NCI-H1105 (cell line): ENCODE data around the gene NBPF4.
A peak's percentile ranks its signal among the peaks of the same experiment; 100 is the strongest.
"Not testable (repeated sequence)": the region's sequence is repeated elsewhere in the genome, so short reads cannot be mapped to it uniquely, and the experiment has no call there.

ENCODE experiments used
- DNase-seq: peaks from one replicate; lab custom pipeline; 2025; lab: John Stamatoyannopoulos, UW

The NBPF4 gene

GRCh38 chr1:108243976-108244375 is at the start of gene NBPF4:
NBPF4 (minus strand) TSS chr1:108244076; CDS start chr1:108243761, 315 bp downstream.
- not testable (repeated sequence) for DNase-seq

GRCh38 chr1:108282528-108283257 is 38.8 kb upstream of the NBPF4 start:
- DNase-seq, result not testable (repeated sequence)

DNA sequence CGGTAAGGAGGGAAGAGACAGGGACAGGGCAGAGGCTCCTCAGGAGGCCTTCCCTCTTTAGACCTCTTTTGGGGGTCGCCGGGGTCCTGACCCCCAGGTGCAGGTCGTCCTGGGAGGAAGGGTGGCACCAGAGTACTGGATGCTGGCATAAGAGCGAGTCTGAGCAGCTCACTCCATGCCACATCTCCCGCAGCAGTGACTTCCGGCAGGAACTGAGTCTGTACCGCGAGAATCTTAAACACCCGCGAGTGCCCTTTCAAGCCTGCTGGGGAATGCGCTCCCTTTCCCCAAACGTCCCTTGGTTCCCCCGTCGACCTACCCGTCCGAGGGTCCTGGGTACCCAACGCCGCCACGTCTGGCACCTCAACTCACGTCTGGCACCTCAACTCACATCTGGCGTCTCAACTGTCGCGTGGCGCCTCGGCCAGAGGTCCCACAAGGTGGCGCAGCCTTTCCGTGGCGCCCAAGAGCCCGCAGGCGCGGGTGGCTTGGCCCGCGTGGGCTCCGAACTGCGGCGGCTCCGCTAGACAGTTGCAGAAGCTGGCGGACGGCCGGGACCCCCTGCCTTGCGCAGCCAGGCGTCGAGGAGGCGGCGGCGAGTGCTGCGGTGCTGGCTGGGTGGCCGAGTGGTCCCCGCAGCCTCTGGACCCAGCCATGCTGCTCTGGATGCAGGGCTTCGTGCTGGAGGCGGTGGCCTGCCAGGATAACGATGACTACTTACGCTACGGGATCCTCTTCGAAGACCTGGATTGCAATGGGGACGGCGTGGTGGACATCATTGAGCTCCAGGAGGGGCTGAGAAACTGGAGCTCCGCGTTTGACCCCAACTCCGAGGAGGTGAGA is 28.8 kb upstream of the NBPF4 start:
- not testable (repeated sequence) for DNase-seq

- not testable (repeated sequence) for DNase-seq
Measured at GRCh38 chr1:108267097-108267496, 23.2 kb upstream of the NBPF4 start.

GRCh38 chr1:108261967-108262366 is 18.1 kb upstream of the NBPF4 start:
- DNase-seq, result not testable (repeated sequence)

DNA sequence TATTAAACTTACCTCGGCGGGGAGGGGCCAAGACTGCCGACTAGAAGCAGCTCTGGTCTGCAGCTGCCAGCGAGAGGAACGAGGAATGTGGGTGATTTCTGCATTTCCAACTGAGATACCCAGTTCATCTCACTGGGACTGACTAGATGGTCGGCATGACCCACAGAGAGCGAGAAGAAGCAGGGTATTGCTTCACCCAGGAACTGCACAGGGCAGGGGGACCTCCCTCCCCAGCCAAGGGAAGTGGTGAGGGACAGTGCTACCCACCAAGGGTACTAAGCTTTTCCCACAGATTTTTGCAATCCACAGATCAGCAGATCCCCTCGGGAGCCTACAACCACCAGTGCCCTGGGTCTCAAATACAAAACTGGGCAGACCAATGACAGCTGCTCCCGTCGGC is 17.6 kb upstream of the NBPF4 start:
- not testable (repeated sequence) for DNase-seq

DNA sequence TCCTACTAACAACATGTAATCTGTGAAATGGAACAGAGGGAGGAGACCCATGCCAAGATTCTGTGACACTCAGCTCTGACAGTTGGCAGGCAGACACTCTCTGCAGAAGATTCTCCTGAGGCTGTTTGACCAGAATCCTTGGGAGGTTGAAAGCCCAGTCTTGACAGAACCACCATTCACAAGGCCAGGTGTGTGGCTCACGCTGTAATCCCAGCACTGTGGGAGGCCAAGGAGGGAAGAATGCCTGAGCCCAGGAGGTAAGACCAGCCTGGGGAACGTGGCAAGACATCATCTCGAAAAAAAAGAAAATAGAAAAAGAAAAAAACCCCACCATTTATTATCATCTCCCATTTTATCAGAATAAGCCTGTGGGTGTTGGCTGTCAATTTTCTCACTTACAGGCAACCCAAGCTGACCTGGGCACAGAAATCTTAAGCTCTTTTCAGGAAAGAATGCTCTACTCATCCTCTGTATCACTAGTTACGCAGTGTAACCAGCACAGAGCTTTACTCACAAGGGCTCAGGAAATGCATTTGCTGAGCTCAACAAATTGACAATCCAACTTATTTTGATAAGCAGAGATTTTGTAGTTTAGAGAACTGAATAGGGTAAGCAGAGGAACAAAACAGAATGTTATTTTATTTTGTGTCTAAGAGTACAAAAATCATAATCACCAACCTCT is 16.8 kb upstream of the NBPF4 start:
- DNase-seq, result not testable (repeated sequence)

DNA sequence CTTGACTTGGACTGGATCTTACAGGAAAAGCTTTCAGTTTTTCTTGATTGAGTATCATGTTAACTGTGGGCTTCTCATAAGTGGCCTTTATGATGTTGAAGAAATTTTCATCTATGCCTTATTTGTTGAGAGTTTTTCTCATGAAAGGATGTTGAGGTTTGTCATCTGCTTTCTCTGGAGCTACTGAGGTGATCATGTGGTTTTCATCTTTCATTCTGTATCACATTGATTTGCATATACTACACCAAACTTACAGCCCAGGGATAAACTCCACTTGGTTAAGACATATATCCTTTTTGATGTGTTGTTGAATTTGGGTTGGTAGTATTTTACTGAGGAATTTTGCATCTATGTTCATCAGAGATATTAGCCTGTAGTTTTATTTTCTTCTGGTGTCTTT is 11.6 kb upstream of the NBPF4 start:
- DNase-seq, result not testable (repeated sequence)

GRCh38 chr1:108239426-108239825 is 4.5 kb downstream of the NBPF4 start:
- DNase-seq, result not testable (repeated sequence)

- not testable (repeated sequence) for DNase-seq
Measured at GRCh38 chr1:108235308-108235707, 8.6 kb downstream of the NBPF4 start.

- not testable (repeated sequence) for DNase-seq
Measured at GRCh38 chr1:108232183-108232582, 11.7 kb downstream of the NBPF4 start.

- DNase-seq, result not testable (repeated sequence)
Measured at GRCh38 chr1:108229976-108230375, 13.9 kb downstream of the NBPF4 start.

GRCh38 chr1:108227772-108228171 is 16.1 kb downstream of the NBPF4 start:
- DNase-seq, result not testable (repeated sequence)

DNA sequence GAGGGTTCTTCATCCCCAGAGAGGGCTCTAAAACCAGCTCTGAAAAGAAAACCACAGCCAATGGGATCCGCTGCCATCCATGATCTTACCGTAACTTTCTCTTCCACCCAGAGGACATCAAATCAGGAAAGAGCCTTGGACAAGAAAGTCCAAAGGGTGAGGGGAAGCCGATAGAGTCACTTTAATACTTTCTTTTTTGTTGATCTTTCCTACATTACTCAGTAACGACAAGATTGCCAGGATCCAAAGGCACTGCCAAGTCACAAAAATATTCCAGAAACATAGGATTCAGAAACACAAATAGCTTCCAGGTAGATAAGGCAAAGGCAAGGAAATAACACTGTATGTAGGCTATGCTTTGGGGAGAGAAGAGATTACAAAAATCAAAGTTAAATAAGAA is 17.0 kb downstream of the NBPF4 start:
- not testable (repeated sequence) for DNase-seq

DNA sequence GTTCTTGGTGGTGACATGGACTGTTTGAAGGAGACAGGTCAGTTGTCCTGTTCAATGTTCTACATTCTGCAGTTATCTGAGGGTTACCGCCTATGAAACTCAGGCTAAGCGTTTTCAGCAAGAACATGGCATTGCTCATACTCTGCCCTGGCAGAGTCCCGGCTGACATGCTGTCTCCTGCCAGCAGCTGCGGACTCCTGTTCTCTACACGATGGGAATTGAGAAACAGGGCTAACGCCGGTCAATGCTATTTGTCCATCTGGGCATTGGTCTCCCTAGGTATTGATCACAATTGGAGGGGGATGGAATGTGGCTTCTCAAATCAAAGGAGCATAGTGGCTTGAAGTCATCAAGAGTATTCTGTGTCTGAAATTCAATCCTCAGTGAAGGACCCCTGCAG is 20.6 kb downstream of the NBPF4 start:
- not testable (repeated sequence) for DNase-seq

- not testable (repeated sequence) for DNase-seq
Measured at GRCh38 chr1:108217515-108218174, 26.2 kb downstream of the NBPF4 start.

GRCh38 chr1:108217007-108217406 is 26.9 kb downstream of the NBPF4 start:
- not testable (repeated sequence) for DNase-seq

- DNase-seq, result not testable (repeated sequence)
Measured at GRCh38 chr1:108216028-108216890, 27.6 kb downstream of the NBPF4 start.

- DNase-seq, result peak; percentile 23
Measured at GRCh38 chr1:108214641-108215465, 29.0 kb downstream of the NBPF4 start.

DNA sequence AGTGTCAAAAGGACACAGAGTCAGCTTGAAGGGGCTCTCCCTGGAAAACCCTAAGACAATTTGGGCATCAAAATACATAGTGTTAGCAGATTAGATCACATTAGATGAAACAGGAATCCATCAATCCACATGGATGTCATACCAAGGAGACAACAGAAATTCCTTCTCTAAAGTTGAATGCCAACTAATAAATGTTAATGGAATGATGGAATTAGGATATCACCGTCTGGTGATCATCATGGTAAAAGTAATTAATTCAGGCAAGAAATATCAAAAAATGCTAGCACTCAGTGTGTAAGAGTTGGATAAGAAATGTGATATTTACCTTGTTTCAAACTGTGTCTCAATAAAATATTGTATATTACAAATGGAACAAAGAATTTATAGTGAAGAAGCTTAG is 32.9 kb downstream of the NBPF4 start:
- no peak for DNase-seq
